ENCODE data around the gene TXK.
"Not testable (repeated sequence)": the region's sequence is repeated elsewhere in the genome, so short reads cannot be mapped to it uniquely, and the experiment has no call there.

The TXK gene

GRCh38 chr4:48134081-48134480, at the start of gene TXK:
TSS of gene TXK (minus strand) at chr4:48134250. CDS start at chr4:48134170, 80 bp downstream.
- no peak for DNase-seq

GRCh38 chr4:48180234-48180633, 46.2 kb upstream of the TXK start:
- DNase-seq = no peak

- no peak for DNase-seq
Observed at GRCh38 chr4:48178931-48179330, 44.9 kb upstream of the TXK start.

- DNase-seq = no peak
Observed at GRCh38 chr4:48175806-48176205, 41.8 kb upstream of the TXK start.

DNA sequence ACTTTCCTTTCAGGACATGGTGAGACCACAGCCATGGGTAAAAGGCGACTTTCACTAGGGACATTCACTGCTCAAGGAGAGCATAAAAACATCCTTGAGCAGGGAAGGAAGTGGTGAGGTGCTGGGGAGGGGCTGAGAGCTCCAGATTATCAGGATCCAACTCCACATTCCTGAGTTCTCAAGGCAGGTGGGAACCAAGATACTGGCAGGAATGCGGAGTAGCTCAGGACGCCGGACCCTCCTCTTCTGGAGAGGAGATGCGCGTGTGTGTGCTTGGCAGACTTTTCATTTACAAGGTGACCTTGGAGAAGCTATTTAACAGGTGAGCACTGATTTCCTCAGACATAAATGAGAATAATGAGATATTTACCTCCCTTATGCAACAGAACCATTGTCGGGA, 41.3 kb upstream of the TXK start:
- no peak for DNase-seq

DNA sequence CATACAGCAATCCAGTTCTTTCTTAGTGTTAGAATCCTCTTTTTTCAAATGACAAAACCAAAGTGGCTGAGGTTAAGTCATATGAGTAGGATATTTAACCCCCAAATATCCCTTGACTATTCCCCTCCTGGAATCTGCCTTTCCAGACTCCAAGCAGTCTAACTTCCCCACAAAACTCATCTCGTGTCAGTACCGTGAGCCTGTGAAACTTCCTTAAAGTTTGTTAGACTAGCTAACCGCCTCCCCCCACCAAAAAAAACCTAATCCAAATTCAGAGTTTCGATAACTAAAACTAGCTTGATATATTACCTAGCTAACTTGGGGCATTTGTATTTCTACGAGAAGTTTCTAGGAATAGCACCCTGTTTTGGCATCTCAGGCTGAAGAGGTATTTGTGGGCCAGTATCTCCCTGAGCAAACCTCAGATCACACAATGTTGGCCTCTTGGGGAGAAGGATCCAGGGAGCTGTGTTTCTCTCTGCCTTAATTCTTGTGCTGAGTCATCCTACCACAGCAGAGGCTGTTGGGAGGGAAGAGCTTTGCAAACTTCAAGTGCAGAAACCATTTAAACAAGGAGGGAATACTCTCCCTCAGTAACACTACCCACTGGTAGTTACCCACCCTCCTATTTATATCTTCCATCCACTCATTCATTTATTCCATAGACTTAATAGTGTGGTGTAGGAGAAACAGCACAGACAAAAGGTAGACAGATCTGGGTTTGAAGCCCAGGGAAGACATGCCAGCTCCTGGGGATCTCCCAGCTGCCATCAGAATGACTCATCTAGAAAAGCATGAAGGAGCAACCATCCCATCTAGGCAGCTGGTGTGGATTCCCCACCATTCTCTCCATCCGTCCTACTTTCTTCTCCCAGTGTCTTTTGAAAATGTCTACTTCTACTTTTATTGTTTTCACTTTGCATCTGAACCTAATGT, 39.3 kb upstream of the TXK start:
- no peak for DNase-seq

DNA sequence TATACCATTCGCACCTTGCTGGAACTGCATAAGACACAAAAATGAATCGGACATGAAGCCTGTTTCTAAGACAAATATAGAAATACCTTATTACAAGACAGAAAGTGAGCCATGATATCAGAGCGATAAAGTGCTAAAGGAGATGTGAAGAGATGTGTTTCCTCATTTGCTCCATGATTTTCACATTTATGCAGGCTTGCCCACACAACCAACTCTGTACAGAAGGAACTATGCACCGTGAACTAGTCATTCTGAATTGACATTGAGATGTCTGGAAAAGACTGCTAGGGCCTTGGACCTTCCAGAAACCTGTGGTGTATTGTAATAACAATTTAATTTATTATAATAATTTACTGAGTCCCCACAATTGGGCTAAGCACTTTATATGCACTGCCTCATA, 38.6 kb upstream of the TXK start:
- DNase-seq = no peak

DNA sequence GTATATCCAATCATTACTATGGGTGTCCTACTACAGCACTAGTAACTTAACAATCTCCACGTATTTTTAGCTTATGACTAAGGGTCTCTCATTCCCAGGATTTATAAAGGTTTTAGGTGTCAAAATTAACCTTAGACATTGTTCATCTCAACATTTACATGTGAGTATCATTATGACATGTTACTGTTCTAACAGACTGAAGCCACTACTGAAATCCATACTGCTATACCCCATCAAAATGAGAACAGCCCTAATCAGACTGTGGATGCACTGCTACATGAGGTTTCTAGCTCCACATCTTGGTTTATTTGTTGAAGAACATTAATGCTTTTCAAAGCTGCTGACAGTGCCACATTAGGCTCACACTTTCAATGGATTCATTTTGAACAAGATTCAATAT, 35.6 kb upstream of the TXK start:
- no peak for DNase-seq

DNA sequence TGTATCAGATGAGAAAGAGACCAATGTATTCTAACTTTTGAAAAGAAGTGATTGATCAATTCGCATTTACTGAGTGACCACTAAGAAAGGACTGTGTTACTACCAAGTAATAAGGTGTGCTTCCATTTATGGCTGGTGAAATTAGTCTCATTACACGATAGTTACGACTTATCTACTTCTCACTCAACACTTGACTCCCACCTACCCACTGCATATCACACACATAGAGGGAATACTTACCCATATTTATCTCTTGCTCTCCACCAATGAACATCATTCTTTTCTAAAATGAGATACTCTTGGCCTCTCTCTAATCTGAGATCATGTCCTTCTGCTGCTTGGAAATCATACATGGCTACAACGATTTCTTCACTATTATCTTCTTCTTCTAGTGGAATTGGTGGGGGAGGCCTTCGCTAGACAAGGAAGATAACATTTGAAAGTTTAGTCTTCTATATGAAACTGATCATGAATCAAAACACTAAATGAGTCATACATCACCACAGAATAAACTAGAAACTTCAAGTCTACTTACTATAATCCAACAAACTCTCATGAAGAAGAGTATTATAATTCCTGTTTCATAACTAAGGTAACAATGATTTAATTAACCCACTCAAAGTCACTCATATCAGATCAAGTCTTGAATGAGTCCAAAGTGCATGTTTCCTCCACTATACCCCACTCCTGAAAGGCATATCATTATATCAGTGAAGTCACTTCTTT, 33.7 kb upstream of the TXK start:
- no peak for DNase-seq

- not testable (repeated sequence) for DNase-seq
Observed at GRCh38 chr4:48164561-48164960, 30.5 kb upstream of the TXK start.

- no peak for DNase-seq
Observed at GRCh38 chr4:48163746-48164145, 29.7 kb upstream of the TXK start.

DNA sequence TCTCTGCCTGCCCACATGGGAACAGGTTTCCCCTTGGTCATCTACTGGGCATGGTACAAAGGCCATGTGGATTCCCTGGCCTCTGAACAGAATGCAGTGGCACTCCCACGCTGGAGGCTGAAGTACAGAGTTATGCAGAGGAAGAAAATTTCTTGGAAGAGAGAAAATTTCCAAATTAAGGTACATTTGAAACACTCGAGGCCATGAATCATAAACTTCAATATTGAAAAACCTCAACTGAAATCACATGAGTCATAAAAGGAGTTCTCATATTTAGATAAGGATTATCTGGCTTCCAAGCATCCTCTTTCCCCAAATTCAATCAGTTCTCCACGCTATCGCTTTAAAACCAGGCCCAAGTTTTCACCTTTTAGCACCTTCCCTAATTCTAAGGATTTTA, 28.1 kb upstream of the TXK start:
- no peak for DNase-seq

DNA sequence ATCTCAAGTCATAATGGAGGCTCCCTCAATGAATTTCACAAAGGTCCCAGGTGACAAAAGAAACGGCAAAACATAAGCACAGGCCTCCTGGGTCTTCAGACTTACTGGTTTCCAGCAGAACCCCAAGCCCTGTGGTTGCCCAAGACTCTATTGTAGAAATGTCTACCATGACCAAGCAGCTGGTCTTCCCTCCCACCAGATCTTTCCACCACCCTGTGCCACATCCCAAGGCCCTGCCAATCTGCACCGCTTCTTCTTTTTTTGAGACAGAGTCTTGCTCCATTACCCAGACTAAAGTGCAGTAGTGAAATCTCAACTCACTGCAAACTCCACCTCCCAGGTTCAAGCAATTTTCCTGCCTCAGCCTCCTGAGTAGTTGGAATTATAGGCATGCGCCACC, 23.2 kb upstream of the TXK start:
- no peak for DNase-seq

DNA sequence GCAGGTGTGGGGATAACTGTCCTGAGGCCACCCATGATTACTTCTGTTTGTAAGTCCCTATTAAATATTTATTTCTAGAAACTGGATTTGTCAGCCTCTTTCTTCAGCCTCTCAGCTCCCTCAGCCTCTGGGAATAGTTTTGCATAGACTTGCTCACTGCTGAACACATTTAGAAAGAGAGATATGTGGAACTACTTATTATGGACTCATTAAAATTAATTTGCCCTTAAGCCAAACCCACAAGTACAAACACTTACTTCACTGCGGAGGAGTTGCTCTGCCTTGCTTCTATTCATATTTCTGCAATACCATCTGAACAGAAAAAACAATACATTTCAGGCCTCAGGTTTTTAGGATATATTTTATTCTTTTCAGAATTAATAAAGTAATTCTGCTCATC, 22.4 kb upstream of the TXK start:
- DNase-seq = no peak

GRCh38 chr4:48153791-48154550, 19.9 kb upstream of the TXK start:
- DNase-seq = no peak

GRCh38 chr4:48152259-48152658, 18.2 kb upstream of the TXK start:
- DNase-seq = no peak

DNA sequence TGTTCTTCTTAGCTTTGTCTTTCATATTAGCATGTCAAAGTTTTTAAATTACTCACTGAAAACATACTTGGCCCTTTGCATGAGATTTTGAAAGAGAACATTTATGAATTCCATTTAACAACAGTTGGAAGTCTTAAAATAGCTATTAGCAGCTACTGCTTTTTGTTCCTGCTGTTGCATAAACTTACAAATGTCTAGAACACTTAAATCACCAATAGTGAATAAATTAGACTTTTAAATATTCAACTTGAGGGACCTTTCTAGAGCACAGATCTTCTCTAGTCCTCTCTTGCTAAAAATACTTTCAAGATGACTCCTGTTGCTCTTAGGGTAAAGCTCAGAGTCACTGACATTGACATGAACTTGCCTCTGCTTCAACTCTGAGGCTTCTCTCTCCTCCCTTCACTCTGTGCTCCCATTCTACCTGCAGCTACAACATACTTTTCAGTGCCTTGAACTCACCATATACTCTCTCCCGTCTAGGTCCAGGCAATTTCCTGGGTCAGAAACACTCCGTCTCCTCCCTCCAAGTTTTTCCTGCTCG, 15.8 kb upstream of the TXK start:
- no peak for DNase-seq

DNA sequence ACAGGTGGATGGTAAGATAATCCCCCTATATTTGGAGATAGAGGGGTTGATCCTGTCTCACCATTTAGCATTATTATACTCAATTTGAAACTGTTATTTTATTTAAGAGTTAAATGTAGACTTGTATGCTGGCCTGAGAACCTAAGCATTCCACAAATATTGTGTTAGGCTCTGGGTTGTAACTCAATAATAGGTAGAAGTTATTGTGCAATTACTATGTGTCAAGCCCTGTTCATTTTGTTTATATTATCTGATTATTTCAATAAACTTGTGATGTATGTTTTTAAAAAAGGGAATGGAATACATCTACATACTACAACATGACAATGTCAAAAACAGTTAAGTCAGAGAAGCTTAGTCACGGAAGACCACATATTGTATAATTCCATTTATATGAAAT, 13.6 kb upstream of the TXK start:
- no peak for DNase-seq

DNA sequence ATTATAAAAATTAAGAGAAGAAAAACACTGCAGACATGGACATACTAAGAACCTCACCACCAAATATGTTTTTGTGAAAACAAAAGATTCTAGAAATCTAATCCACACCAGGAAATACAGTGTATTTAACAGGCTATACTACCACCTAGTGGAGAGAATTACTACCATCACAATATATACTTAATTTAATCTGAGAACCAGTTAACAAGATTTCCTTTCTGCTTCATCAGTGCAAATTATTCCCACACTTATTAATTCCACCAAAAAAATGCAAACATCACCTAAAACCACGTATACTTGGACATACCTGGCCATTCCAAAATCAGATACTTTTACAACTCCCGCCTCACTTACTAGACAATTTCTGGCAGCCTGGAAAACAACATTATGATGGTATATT, 7.0 kb upstream of the TXK start:
- DNase-seq = peak; percentile 0

GRCh38 chr4:48139691-48140090, 5.6 kb upstream of the TXK start:
- no peak for DNase-seq

DNA sequence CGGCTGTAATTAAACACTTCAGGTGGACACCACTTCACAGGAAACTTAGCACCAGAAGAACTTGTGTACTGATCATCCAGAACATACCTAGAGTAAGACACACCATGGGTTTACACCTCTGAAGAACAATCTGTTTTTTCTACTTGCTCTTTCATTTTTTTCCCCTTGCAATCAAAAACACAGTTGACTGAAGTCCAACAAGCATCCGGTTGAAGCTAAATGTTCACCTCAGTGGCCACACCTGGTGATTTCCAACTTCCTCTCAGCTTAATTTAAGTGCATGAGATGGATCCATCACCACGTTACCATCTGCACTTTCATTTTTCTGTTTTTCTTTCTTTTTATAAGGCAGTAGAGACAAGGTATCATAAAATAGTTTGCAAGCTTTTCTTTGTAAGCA, 4.9 kb upstream of the TXK start:
- no peak for DNase-seq

DNA sequence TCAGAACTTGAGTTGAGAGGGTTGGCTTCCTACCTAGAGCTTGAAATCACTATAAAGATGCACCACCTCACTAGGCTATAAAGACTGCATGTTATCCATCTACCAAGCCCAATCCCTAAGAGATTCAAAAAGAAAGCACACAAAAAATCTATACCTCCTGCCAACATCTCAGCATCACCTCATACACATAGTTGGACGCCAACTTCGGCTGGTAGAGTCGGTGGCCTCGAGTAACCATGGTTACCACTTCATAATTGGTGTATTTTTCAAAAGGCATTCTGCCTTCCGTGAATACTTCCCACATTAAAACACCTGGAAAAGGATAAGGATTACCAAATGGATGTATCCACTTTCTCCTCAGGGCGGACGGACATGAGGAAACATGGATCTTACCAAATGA, 4.5 kb upstream of the TXK start:
- DNase-seq = no peak

GRCh38 chr4:48137846-48138245, 3.8 kb upstream of the TXK start:
- no peak for DNase-seq

All from NCI-H2171 treated with DMSO at 0.1 percent for 48 hours (cell line).